ENCODE results near the gene MAK. TPM values are rescaled to one million over a fixed set of nuclear protein-coding genes. Genes with fewer than 3 reads are reported as not detected.
"Not testable (repeated sequence)": the region's sequence is repeated elsewhere in the genome, so short reads cannot be mapped to it uniquely, and the experiment has no call there.

Gene MAK
- total and polyA plus RNA-seq, 2 experiments from 2014 or later = 0.35 to 1.6 TPM

DNA sequence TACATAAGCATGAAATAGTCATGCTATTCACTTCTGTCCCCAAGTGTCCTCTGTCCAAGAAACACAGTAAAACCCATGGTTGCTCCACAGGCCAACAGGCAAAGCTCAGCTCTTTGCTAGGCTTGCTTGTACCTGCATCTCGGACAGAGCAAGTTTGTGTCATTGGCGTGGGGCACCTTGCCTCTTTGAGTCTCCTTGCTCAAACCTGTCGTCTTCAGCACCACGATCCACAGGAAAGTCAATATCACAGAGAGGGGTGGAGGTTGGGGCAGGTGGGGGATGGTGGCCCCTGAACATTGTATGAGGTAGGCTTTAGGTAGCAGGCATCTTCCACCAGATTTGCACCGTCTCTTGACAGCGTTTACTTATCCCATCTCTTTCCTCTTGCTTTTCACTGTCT is 94.8 kb downstream of the MAK start:
- no peak overlapping the region for H2AFZ ChIP-seq
- H3K4me2 ChIP-seq = no peak overlapping the region
- H3K4me1 Mint-ChIP-seq = peaks cover 22% of the 10 kb centered on the region
- H3K9me2 ChIP-seq (ENCODE audit: insufficient read depth) = no peaks in the 10 kb centered on the region
- TF ChIP-seq, protein P1, sequence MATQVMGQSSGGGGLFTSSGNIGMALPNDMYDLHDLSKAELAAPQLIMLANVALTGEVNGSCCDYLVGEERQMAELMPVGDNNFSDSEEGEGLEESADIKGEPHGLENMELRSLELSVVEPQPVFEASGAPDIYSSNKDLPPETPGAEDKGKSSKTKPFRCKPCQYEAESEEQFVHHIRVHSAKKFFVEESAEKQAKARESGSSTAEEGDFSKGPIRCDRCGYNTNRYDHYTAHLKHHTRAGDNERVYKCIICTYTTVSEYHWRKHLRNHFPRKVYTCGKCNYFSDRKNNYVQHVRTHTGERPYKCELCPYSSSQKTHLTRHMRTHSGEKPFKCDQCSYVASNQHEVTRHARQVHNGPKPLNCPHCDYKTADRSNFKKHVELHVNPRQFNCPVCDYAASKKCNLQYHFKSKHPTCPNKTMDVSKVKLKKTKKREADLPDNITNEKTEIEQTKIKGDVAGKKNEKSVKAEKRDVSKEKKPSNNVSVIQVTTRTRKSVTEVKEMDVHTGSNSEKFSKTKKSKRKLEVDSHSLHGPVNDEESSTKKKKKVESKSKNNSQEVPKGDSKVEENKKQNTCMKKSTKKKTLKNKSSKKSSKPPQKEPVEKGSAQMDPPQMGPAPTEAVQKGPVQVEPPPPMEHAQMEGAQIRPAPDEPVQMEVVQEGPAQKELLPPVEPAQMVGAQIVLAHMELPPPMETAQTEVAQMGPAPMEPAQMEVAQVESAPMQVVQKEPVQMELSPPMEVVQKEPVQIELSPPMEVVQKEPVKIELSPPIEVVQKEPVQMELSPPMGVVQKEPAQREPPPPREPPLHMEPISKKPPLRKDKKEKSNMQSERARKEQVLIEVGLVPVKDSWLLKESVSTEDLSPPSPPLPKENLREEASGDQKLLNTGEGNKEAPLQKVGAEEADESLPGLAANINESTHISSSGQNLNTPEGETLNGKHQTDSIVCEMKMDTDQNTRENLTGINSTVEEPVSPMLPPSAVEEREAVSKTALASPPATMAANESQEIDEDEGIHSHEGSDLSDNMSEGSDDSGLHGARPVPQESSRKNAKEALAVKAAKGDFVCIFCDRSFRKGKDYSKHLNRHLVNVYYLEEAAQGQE (IDR thresholded peaks at IDR 0.05; ENCODE audit: unreplicated experiment) = peak; percentile 9
- TF ChIP-seq, protein P2, sequence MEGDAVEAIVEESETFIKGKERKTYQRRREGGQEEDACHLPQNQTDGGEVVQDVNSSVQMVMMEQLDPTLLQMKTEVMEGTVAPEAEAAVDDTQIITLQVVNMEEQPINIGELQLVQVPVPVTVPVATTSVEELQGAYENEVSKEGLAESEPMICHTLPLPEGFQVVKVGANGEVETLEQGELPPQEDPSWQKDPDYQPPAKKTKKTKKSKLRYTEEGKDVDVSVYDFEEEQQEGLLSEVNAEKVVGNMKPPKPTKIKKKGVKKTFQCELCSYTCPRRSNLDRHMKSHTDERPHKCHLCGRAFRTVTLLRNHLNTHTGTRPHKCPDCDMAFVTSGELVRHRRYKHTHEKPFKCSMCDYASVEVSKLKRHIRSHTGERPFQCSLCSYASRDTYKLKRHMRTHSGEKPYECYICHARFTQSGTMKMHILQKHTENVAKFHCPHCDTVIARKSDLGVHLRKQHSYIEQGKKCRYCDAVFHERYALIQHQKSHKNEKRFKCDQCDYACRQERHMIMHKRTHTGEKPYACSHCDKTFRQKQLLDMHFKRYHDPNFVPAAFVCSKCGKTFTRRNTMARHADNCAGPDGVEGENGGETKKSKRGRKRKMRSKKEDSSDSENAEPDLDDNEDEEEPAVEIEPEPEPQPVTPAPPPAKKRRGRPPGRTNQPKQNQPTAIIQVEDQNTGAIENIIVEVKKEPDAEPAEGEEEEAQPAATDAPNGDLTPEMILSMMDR (conservative IDR thresholded peaks at IDR 0.05; ENCODE audit: low read depth in 2 of 2) = no peak
- H3K79me2 ChIP-seq (replicated peaks; ENCODE audit: insufficient read depth) = peaks cover 9% of the 10 kb centered on the region
- peaks cover 17% of the 10 kb centered on the region for H3K36me3 Mint-ChIP-seq (ENCODE audit: low read depth)
- no peaks in the 10 kb centered on the region for H3K9me3 Mint-ChIP-seq
- peaks cover 14% of the 10 kb centered on the region for H3F3A ChIP-seq (replicated peaks; ENCODE audit: low read depth)
- DNase-seq (ENCODE audit: low spot score) (no peak), ATAC-seq (no peak)
- no peaks in the 10 kb centered on the region for H3K27me3 ChIP-seq (ENCODE audit: insufficient read depth)
- H3K27ac Mint-ChIP-seq = no peak overlapping the region
- no peak overlapping the region for H3K4me3 Mint-ChIP-seq
- peaks cover 9% of the 10 kb centered on the region for H3K27me3 Mint-ChIP-seq (ENCODE audit: insufficient read depth, low read depth, poor library complexity)
- no peaks in the 10 kb centered on the region for H3K36me3 ChIP-seq (ENCODE audit: insufficient read depth)
- peaks cover 2% of the 10 kb centered on the region; the same call in 1 of the 2 replicates for H4K20me1 ChIP-seq (replicated peaks; ENCODE audit: insufficient read depth)
- H3K4me1 ChIP-seq (ENCODE audit: insufficient read depth) = peaks cover 32% of the 10 kb centered on the region
- no peak overlapping the region for H3K27ac ChIP-seq (ENCODE audit: low read depth)
- H3K4me3 ChIP-seq = no peak overlapping the region

DNA sequence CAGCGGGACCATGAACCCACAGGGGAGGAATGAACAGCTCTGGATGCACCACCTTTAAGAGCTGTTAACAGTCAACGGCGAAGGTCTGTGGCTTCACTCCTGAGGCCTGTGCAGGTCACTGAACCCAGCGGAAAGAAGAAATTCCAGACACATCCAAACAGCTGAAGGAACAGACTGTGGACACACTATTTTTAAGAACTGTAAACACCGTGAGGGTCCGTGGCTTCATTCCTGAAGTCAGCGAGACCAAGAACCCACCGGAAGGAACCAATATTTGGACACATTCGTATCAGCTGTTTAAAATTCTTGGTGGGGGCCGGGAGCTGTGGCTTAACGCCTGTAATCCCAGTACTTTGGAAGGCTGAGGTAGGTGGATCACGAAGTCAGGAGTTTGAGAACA is 96.1 kb downstream of the MAK start:
- Histone ChIP-seq H3K36me3 (ENCODE audit: insufficient read depth) (no peaks in the 10 kb centered on the region), H3F3A (replicated peaks; ENCODE audit: low read depth) (peaks cover 14% of the 10 kb centered on the region), H3K27me3 (ENCODE audit: insufficient read depth) (no peaks in the 10 kb centered on the region), H3K79me2 (replicated peaks; ENCODE audit: insufficient read depth) (no peaks in the 10 kb centered on the region), H3K4me2 (no peak overlapping the region), H4K20me1 (replicated peaks; ENCODE audit: insufficient read depth) (no peaks in the 10 kb centered on the region), H3K4me1 (ENCODE audit: insufficient read depth) (peaks cover 27% of the 10 kb centered on the region; the same call in 1 of the 2 replicates), H2AFZ (no peak overlapping the region), H3K27ac (ENCODE audit: low read depth) (no peak overlapping the region), H3K4me3 (no peak overlapping the region), H3K9me2 (ENCODE audit: insufficient read depth) (no peaks in the 10 kb centered on the region)
- H3K9me3 Mint-ChIP-seq = no peaks in the 10 kb centered on the region
- peaks cover 17% of the 10 kb centered on the region for H3K36me3 Mint-ChIP-seq (ENCODE audit: low read depth)
- DNase-seq (ENCODE audit: low spot score) (no peak), ATAC-seq (no peak)
- H3K4me3 Mint-ChIP-seq = no peak overlapping the region
- H3K4me1 Mint-ChIP-seq = peaks cover 21% of the 10 kb centered on the region
- peaks cover 5% of the 10 kb centered on the region for H3K27me3 Mint-ChIP-seq (ENCODE audit: insufficient read depth, low read depth, poor library complexity)
- TF ChIP-seq JUNB (IDR thresholded peaks at IDR 0.05; ENCODE audit: unreplicated experiment) (no peak), NANOG (IDR thresholded peaks at IDR 0.05; ENCODE audit: borderline replicate concordance) (no peak), STAT1 (IDR thresholded peaks at IDR 0.05; ENCODE audit: unreplicated experiment) (no peak), CREB1 (CRISPR knock-in tag; IDR thresholded peaks at IDR 0.05; ENCODE audit: low read depth) (no peak), EZH2 (IDR thresholded peaks at IDR 0.05; ENCODE audit: low read depth, unreplicated experiment) (no peak), ZNF331 (CRISPR knock-in tag; IDR thresholded peaks at IDR 0.05; ENCODE audit: low read depth) (no peak)
- TF ChIP-seq, protein P1 (IDR thresholded peaks at IDR 0.05; ENCODE audit: unreplicated experiment) = no peak
- H3K27ac Mint-ChIP-seq = no peak overlapping the region

DNA sequence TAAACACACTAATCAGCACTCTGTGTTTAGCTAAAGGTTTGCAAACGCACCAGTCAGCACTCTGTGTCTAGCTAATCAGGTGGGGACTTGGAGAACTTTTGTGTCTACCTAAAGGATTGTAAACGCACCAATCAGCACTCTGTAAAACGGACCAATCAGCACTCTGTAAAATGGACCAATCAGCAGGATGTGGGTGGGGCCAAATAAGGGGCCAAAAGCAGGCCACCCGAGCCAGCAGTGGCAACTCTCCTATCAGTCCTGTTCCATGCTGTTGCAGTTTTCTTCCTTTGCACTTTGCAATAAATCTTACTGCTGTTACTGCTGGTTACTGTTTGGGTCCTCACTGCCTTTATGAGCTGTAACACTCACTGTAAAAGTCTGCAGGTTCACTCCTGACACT is 96.7 kb downstream of the MAK start:
- H4K20me1 ChIP-seq (replicated peaks; ENCODE audit: insufficient read depth); H3K4me3 Mint-ChIP-seq; H2AFZ ChIP-seq; H3K36me3 ChIP-seq (ENCODE audit: insufficient read depth); H3K9me3 Mint-ChIP-seq; ATAC-seq; H3K27me3 ChIP-seq (ENCODE audit: insufficient read depth); H3K9me2 ChIP-seq (ENCODE audit: insufficient read depth); H3K27me3 Mint-ChIP-seq (ENCODE audit: insufficient read depth, low read depth, poor library complexity); H3K79me2 ChIP-seq (replicated peaks; ENCODE audit: insufficient read depth); H3F3A ChIP-seq (replicated peaks; ENCODE audit: low read depth); H3K4me2 ChIP-seq; H3K4me3 ChIP-seq; DNase-seq (ENCODE audit: low spot score); H3K27ac ChIP-seq (ENCODE audit: low read depth); H3K27ac Mint-ChIP-seq: not testable (repeated sequence)
- Mint-ChIP-seq H3K36me3 (ENCODE audit: low read depth) (peaks cover 17% of the 10 kb centered on the region), H3K4me1 (peaks cover 14% of the 10 kb centered on the region)
- peaks cover 22% of the 10 kb centered on the region; the same call in 1 of the 2 replicates for H3K4me1 ChIP-seq (ENCODE audit: insufficient read depth)
